ENCODE results near the gene ADGRD2.

ADGRD2 gene

GRCh38 chr9:124506931-124507879 lies 57.0 kb downstream of the ADGRD2 start, which contains the start of gene NR5A1:
Gene NR5A1 (minus strand): TSS chr9:124507399. CDS start chr9:124503395, 4,004 bp downstream.
- in situ Hi-C loops (cut with MboI; ENCODE audit: low sequenced_read_pairs) = no loop called here

GRCh38 chr9:124507880-124508423 lies 57.7 kb downstream of the ADGRD2 start:
- in situ Hi-C loops (cut with MboI; ENCODE audit: low sequenced_read_pairs) = no loop called here

- in situ Hi-C loops (cut with MboI; ENCODE audit: low sequenced_read_pairs) = no loop called here
Observed at GRCh38 chr9:124510650-124511425, 60.6 kb downstream of the ADGRD2 start.

GRCh38 chr9:124511426-124511840 lies 61.2 kb downstream of the ADGRD2 start:
- in situ Hi-C loops (cut with MboI; ENCODE audit: low sequenced_read_pairs) = no loop called here

GRCh38 chr9:124511891-124512805 lies 61.9 kb downstream of the ADGRD2 start:
- in situ Hi-C loops (cut with MboI; ENCODE audit: low sequenced_read_pairs) = no loop called here

- in situ Hi-C loops (cut with MboI; ENCODE audit: low sequenced_read_pairs) = no loop called here
Observed at GRCh38 chr9:124512806-124513204, 62.6 kb downstream of the ADGRD2 start.

- in situ Hi-C loops (cut with MboI; ENCODE audit: low sequenced_read_pairs) = no loop called here
Observed at GRCh38 chr9:124513376-124513994, 63.2 kb downstream of the ADGRD2 start.

- in situ Hi-C loops (cut with MboI; ENCODE audit: low sequenced_read_pairs) = no loop called here
Observed at GRCh38 chr9:124514125-124514524, 63.9 kb downstream of the ADGRD2 start.

DNA sequence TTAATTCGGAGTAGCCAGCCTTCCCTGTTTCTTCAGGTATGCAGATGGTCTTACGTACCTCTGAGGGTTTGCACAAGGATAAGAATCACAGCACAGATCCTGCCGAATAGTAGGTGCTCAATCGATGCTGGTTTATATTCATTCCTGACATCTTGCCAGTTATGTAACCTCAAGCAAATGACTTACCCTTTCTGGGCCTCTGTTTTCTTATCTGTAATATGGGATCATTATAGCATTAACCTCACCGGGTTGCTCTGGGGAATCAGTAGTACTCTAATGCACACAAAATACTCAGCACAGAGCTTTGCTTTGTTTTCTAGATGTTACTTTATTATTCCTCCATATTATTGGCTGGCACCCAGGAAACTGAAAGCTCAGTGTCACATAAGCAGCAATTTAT lies 64.6 kb downstream of the ADGRD2 start:
- in situ Hi-C loops (cut with MboI; ENCODE audit: low sequenced_read_pairs) = no loop called here

GRCh38 chr9:124517600-124517999 lies 67.3 kb downstream of the ADGRD2 start:
- in situ Hi-C loops (cut with MboI; ENCODE audit: low sequenced_read_pairs) = no loop called here

DNA sequence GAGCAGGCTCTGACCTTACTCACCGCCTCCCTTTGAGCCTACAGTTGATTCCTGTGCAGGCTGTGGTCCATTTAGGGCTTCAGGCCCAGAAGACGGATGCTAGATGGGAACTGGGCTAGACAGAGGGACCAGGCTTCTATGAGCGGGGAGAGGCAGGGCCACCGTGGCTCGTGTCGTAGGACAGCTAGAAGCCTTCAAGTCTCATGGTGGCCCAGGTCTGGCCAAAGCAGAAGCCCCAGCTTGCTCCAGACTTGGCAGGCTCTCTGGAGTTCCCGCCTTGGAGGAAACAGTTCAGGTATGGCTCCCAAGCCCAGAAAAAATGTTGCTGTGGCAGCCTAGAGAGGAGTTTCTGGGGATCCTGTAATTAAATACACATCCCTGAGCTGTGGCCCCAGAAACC lies 67.9 kb downstream of the ADGRD2 start:
- in situ Hi-C loops (cut with MboI; ENCODE audit: low sequenced_read_pairs) = no loop called here

GRCh38 chr9:124520206-124520596 lies 70.0 kb downstream of the ADGRD2 start:
- in situ Hi-C loops (cut with MboI; ENCODE audit: low sequenced_read_pairs) = no loop called here

GRCh38 chr9:124521142-124521541 lies 70.9 kb downstream of the ADGRD2 start:
- in situ Hi-C loops (cut with MboI; ENCODE audit: low sequenced_read_pairs) = no loop called here

GRCh38 chr9:124522121-124523098 lies 72.2 kb downstream of the ADGRD2 start:
- in situ Hi-C loops (cut with MboI; ENCODE audit: low sequenced_read_pairs) = no loop called here

DNA sequence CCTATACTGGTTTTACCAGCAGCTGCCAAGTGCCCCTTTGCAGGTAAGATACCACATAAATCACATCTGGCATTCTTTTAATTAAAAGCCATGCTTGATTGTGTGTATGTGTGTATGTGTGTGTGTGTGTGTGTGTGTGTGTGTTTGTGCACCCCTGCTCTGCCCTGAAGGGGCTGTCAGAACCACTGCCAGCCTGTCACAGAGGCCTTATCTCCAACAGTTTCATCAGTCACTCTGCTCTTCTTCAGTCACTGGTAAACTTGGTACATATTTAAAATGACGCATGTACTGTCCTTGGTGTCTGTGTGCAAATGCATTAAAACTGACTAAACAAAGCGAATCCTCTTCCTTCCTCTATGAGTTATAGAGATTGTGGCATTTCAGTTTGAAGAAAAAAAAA lies 75.9 kb downstream of the ADGRD2 start:
- in situ Hi-C loops (cut with MboI; ENCODE audit: low sequenced_read_pairs) = no loop called here

DNA sequence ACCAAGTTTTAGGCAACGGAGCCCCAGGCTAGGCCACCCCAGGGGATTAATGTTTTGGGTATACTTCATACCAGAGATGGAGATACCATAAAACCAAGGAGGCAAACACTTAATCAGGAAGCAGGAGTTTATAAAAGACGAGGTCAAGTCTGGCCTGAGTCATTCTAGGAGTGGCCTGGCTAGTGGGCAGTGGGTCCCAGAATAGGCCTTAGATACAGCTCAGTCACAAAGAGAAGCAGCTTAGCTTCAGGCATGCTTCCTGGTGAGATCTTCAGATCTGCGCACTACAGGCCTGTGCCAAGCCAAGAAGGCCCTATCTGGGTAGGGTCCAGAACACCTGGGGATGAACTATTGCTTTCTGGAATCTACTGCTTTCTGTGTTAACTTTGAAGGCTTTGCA lies 77.5 kb downstream of the ADGRD2 start:
- in situ Hi-C loops (cut with MboI; ENCODE audit: low sequenced_read_pairs) = no loop called here
